IMR-90 (cell line): Measurements from ENCODE around the gene SLC45A2. TPM values are rescaled to one million over a fixed set of nuclear protein-coding genes. Genes with fewer than 3 reads are reported as not detected.

ENCODE experiments used
- ATAC-seq: fragments of 200-7000 bp; cut with Tn5 transposase; 2 replicates; pipeline ENCODE4 v1.9.1; 2020; ENCODE audit warnings: low read depth, mild to moderate bottlenecking, moderate library complexity
- BruUV-seq: library from RNA; stranded (reverse); fragments of 400-500 nt; replicated peaks from 2 replicates; lab custom pipeline; 2021; lab: Mats Ljungman, UMichigan
- CTCF ChIA-PET: fragments of 300-600 bp; formaldehyde crosslinking; extraction: SDS; loops from one replicate; lab custom pipeline; 2021; ENCODE audit warnings: antibody characterized with exemption; lab: Yijun Ruan, JAX
- POLR2A ChIA-PET: fragments of 300-600 bp; sonication (Branson Sonifier 250); formaldehyde crosslinking; loops from one replicate; lab custom pipeline; 2022; ENCODE audit warnings: antibody characterized with exemption; ENCODE audit not compliant: unreplicated experiment; lab: Charles Lee
- DNase-seq: peaks from one replicate; pipeline ENCODE4 v3.0.0; 2013
- H2AFZ ChIP-seq: replicated peaks from 2 replicates; pipeline ENCODE3; 2013; ENCODE audit warnings: low read length, mild to moderate bottlenecking; ENCODE audit not compliant: poor library complexity
- H2AK5ac ChIP-seq: 2 replicates; pipeline ENCODE4 v1.6.1; 2013; ENCODE audit warnings: low read depth, low read length, inconsistent platforms
- H2AK9ac ChIP-seq: replicated peaks from 2 replicates; pipeline ENCODE3; 2013; ENCODE audit warnings: mild to moderate bottlenecking, low read depth, low read length, moderate library complexity; ENCODE audit not compliant: poor library complexity
- H2BK120ac ChIP-seq: 2 replicates; pipeline ENCODE4 v1.6.1; 2013; ENCODE audit warnings: low read depth, low read length, inconsistent platforms
- H2BK15ac ChIP-seq: 3 replicates; pipeline ENCODE4 v1.6.1; 2013; ENCODE audit warnings: low read depth, low read length, inconsistent platforms
- H2BK20ac ChIP-seq: 2 replicates; pipeline ENCODE4 v1.6.1; 2013; ENCODE audit warnings: low read depth, mild to moderate bottlenecking, inconsistent platforms, low read length, moderate library complexity
- H2BK5ac ChIP-seq: 2 replicates; pipeline ENCODE4 v1.6.1; 2013; ENCODE audit warnings: mild to moderate bottlenecking, low read depth, low read length, inconsistent platforms; ENCODE audit not compliant: poor library complexity, severe bottlenecking
- H3K14ac ChIP-seq: replicated peaks from 2 replicates; pipeline ENCODE4 v1.6.1; 2013; ENCODE audit warnings: low read depth, low read length, inconsistent platforms
- H3K18ac ChIP-seq: 2 replicates; pipeline ENCODE4 v1.6.1; 2013; ENCODE audit warnings: low read depth, low read length, control low read depth
- H3K23ac ChIP-seq: 2 replicates; pipeline ENCODE4 v1.6.1; 2013; ENCODE audit warnings: low read depth, low read length, inconsistent platforms
- H3K27ac ChIP-seq: 2 replicates; pipeline ENCODE4 v1.5.1; 2013; ENCODE audit warnings: mild to moderate bottlenecking, control low read depth, low read length; ENCODE audit not compliant: insufficient read depth
- H3K27me3 ChIP-seq: 2 replicates; pipeline ENCODE4 v1.6.1; 2013; ENCODE audit warnings: low read length; ENCODE audit not compliant: control insufficient read depth, insufficient read depth
- H3K36me3 ChIP-seq: 2 replicates; pipeline ENCODE4 v1.6.1; 2013; ENCODE audit warnings: low read length, mixed read lengths; ENCODE audit not compliant: control insufficient read depth, insufficient read depth
- H3K4ac ChIP-seq: 2 replicates; pipeline ENCODE4 v1.6.1; 2013; ENCODE audit warnings: low read depth, low read length, inconsistent platforms
- H3K4me1 ChIP-seq: 2 replicates; pipeline ENCODE4 v1.6.1; 2013; ENCODE audit warnings: low read length, mixed read lengths; ENCODE audit not compliant: control insufficient read depth, insufficient read depth
- H3K4me2 ChIP-seq: 2 replicates; pipeline ENCODE4 v1.6.1; 2013; ENCODE audit warnings: low read depth, mild to moderate bottlenecking, control low read depth, low read length, moderate library complexity
- H3K4me3 ChIP-seq: 2 replicates; pipeline ENCODE4 v1.5.1; 2013; ENCODE audit warnings: low read depth, mild to moderate bottlenecking, control low read depth, low read length, moderate library complexity; ENCODE audit not compliant: insufficient read depth
- H3K56ac ChIP-seq: 2 replicates; pipeline ENCODE4 v1.6.1; 2013; ENCODE audit warnings: low read length, inconsistent platforms; ENCODE audit not compliant: insufficient read depth; ENCODE audit errors: extremely low read depth
- H3K79me1 ChIP-seq, 2 experiments: 2 replicates each; pipeline ENCODE4 v1.6.1; 2013; ENCODE audit warnings: low read length in 2 of 2, inconsistent platforms in 1 of 2, low read depth in 1 of 2
- H3K9ac ChIP-seq: 2 replicates; pipeline ENCODE4 v1.6.1; 2013; ENCODE audit warnings: low read depth, low read length, control low read depth
- H3K9me1 ChIP-seq: 2 replicates; pipeline ENCODE4 v1.6.1; 2013; ENCODE audit warnings: low read length, inconsistent platforms; ENCODE audit not compliant: insufficient read depth
- H3K9me3 ChIP-seq: 2 replicates; pipeline ENCODE4 v1.6.1; 2013; ENCODE audit warnings: low read length; ENCODE audit not compliant: control insufficient read depth, insufficient read depth
- H4K20me1 ChIP-seq: 2 replicates; pipeline ENCODE4 v1.6.1; 2013; ENCODE audit warnings: low read length, inconsistent platforms; ENCODE audit not compliant: insufficient read depth
- H4K5ac ChIP-seq: 2 replicates; pipeline ENCODE4 v1.6.1; 2013; ENCODE audit warnings: mild to moderate bottlenecking, low read depth, low read length, control low read depth
- H4K8ac ChIP-seq, 2 experiments: 2 replicates each; pipeline ENCODE4 v1.6.1; 2013; ENCODE audit warnings: low read depth in 2 of 2, low read length in 2 of 2, control low read depth in 1 of 2, inconsistent platforms in 1 of 2
- H4K91ac ChIP-seq: 2 replicates; pipeline ENCODE4 v1.6.1; 2013; ENCODE audit warnings: low read depth, low read length, inconsistent platforms; ENCODE audit not compliant: insufficient read depth
- CEBPB ChIP-seq: IDR thresholded peaks from 2 replicates; pipeline ENCODE4 v1.6.1; 2012; ENCODE audit warnings: low read depth, low read length, improper control_type of control experiment
- CHD1 ChIP-seq: IDR thresholded peaks from 2 replicates; pipeline ENCODE4 v1.6.1; 2012; ENCODE audit warnings: low read depth, low read length, improper control_type of control experiment
- MAFK ChIP-seq: IDR thresholded peaks from 2 replicates; pipeline ENCODE4 v1.6.1; 2012; ENCODE audit warnings: low read depth, low read length, improper control_type of control experiment
- MXI1 ChIP-seq: IDR thresholded peaks from 2 replicates; pipeline ENCODE4 v1.6.1; 2012; ENCODE audit warnings: low read depth, mild to moderate bottlenecking, low read length, moderate library complexity, borderline replicate concordance
- POLR2A ChIP-seq: IDR thresholded peaks from 2 replicates; pipeline ENCODE4 v1.6.1; 2012; ENCODE audit warnings: mild to moderate bottlenecking, low read depth, low read length
- RCOR1 ChIP-seq: IDR thresholded peaks from 2 replicates; pipeline ENCODE4 v1.6.1; 2012; ENCODE audit warnings: mild to moderate bottlenecking, low read length, improper control_type of control experiment; ENCODE audit not compliant: insufficient replicate concordance
- SMC3 ChIP-seq: fragments of 150-350 bp; IDR thresholded peaks from 2 replicates; pipeline ENCODE4 v1.6.1; 2016; ENCODE audit warnings: low read depth, mild to moderate bottlenecking, antibody characterized with exemption, low read length, moderate library complexity
- WGBS, 2 experiments: methylation state at CpG; one replicate each; pipeline versions ENCODE4 v1.1.5 to v1.1.7; 2013; ENCODE audit warnings: missing lambda C conversion rate in 2 of 2; ENCODE audit not compliant: insufficient read length in 1 of 2; ENCODE audit errors: extremely low coverage in 2 of 2; 5-methylcytosine and 5-hydroxymethylcytosine counted together
- dilution Hi-C: fragments of 300-500 bp; cut with HindIII; formaldehyde crosslinking; loops from one replicate; pipeline ENCODE4 v1.14.3; 2018; ENCODE audit warnings: low sequenced_read_pairs; ENCODE audit not compliant: unreplicated experiment
- in situ Hi-C: fragments of 300-500 bp; cut with MboI; formaldehyde crosslinking; loops from 3 replicates; pipeline ENCODE4 v1.14.3; 2019; ENCODE audit warnings: low sequenced_read_pairs, inconsistent platforms, mixed read lengths
- intact Hi-C: fragments of 100-400 bp; cut with micrococcal nuclease; formaldehyde crosslinking; loops from 2 replicates; pipeline ENCODE4 v1.10.0; 2022
- polyA plus RNA-seq, 3 experiments: library from polyadenylated mRNA; depleted of rRNA; stranded (reverse); fragments of >200 nt; gene quantifications; 2 replicates each; pipeline ENCODE4 v1.2.3, GENCODE V29; 2012; ENCODE audit warnings: low replicate concordance in 1 of 3
- total RNA-seq: library from RNA; depleted of rRNA; stranded (reverse); fragments of >200 nt; gene quantifications from 2 replicates; pipeline ENCODE4 v1.2.3, GENCODE V29; 2012
- TF ChIP-seq, protein P1 (sequence below): fragments of 150-350 bp; IDR thresholded peaks from 2 replicates; pipeline ENCODE4 v1.6.1; 2016; ENCODE audit warnings: low read depth, mild to moderate bottlenecking, low read length, moderate library complexity, borderline replicate concordance
- TF ChIP-seq, protein P2 (sequence below): fragments of 150-350 bp; IDR thresholded peaks from 2 replicates; pipeline ENCODE4 v1.6.1; 2017; ENCODE audit warnings: mild to moderate bottlenecking, antibody characterized with exemption, low read length, low read depth

The SLC45A2 gene
- total and polyA plus RNA-seq, 2 of the 4 experiments (the other 2 are of a cell fraction): 0.07 TPM; not detected in 1

GRCh38 chr5:33981408-33982162 lies 2.9 kb downstream of the SLC45A2 start:
- H3K14ac ChIP-seq: no peak overlapping the region
- no peak overlapping the region for H4K5ac ChIP-seq
- H3K23ac ChIP-seq: no peak overlapping the region
- no peaks in the 10 kb centered on the region for H3K9me3 ChIP-seq
- in situ Hi-C loops (loop anchor here (25.0 kb wide), 1 partner anchor 906 kb away; no protein-coding TSS in a partner anchor), intact Hi-C loops (no loop called here), dilution Hi-C loops (no loop called here)
- DNase-seq (peak; percentile 44), ATAC-seq (peak; percentile 75)
- no peak overlapping the region for H4K8ac ChIP-seq
- H2BK15ac ChIP-seq: no peak overlapping the region
- H2BK5ac ChIP-seq: no peak overlapping the region
- no peak overlapping the region for H2AK5ac ChIP-seq
- WGBS, 2 experiments: no CpG with 5 or more reads among the region's 8 CpGs
- no peak overlapping the region for H3K4me2 ChIP-seq
- no peak overlapping the region for H3K9ac ChIP-seq
- no peaks in the 10 kb centered on the region for H3K36me3 ChIP-seq
- no TSS peak for BruUV-seq
- H4K20me1 ChIP-seq: no peaks in the 10 kb centered on the region
- H2AK9ac ChIP-seq: no peak overlapping the region
- H3K4me3 ChIP-seq: no peak overlapping the region
- peaks cover 4% of the 10 kb centered on the region; the same call in 1 of the 2 replicates for H3K4me1 ChIP-seq
- H3K9me1 ChIP-seq: peaks cover 4% of the 10 kb centered on the region; the same call in 1 of the 2 replicates
- H3K79me1 ChIP-seq: no peaks in the 10 kb centered on the region
- H4K91ac ChIP-seq: no peak overlapping the region
- H3K18ac ChIP-seq: no peak overlapping the region
- POLR2A ChIA-PET: interaction anchor here (0.5 to 0.6 kb wide), 2 partner anchors 14 to 1274 kb away, joined by 4 to 8 read pairs; no protein-coding TSS in a partner anchor
- CTCF ChIA-PET: no interaction called here
- no peak overlapping the region for H3K56ac ChIP-seq
- H3K4ac ChIP-seq: no peak overlapping the region
- H2AFZ ChIP-seq: no peak overlapping the region
- no peak for TF ChIP-seq MXI1
- TF ChIP-seq RCOR1: no peak
- no peak for TF ChIP-seq MAFK
- TF ChIP-seq CEBPB: no peak
- TF ChIP-seq, protein P1, sequence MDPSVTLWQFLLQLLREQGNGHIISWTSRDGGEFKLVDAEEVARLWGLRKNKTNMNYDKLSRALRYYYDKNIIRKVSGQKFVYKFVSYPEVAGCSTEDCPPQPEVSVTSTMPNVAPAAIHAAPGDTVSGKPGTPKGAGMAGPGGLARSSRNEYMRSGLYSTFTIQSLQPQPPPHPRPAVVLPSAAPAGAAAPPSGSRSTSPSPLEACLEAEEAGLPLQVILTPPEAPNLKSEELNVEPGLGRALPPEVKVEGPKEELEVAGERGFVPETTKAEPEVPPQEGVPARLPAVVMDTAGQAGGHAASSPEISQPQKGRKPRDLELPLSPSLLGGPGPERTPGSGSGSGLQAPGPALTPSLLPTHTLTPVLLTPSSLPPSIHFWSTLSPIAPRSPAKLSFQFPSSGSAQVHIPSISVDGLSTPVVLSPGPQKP: no peak
- no peak for TF ChIP-seq POLR2A
- TF ChIP-seq, protein P2, sequence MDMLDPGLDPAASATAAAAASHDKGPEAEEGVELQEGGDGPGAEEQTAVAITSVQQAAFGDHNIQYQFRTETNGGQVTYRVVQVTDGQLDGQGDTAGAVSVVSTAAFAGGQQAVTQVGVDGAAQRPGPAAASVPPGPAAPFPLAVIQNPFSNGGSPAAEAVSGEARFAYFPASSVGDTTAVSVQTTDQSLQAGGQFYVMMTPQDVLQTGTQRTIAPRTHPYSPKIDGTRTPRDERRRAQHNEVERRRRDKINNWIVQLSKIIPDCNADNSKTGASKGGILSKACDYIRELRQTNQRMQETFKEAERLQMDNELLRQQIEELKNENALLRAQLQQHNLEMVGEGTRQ: peak; percentile 26; the same call in 1 of the 2 replicates
- TF ChIP-seq CHD1: no peak
- TF ChIP-seq SMC3: no peak
- H2BK120ac ChIP-seq: no peak overlapping the region
- no peak overlapping the region for H3K27ac ChIP-seq
- H2BK20ac ChIP-seq: no peak overlapping the region
- peaks cover 6% of the 10 kb centered on the region for H3K27me3 ChIP-seq
